NB4 (cell line): Measurements from ENCODE around the gene NDUFA6.
"Not testable (repeated sequence)": the region's sequence is repeated elsewhere in the genome, so short reads cannot be mapped to it uniquely, and the experiment has no call there.

ENCODE experiments used
- DNase-seq: peaks from one replicate; pipeline ENCODE4 v3.0.0; 2010; ENCODE audit warnings: low read depth
- H3K4me3 ChIP-seq: one replicate; pipeline ENCODE4 v1.5.1; 2011; ENCODE audit warnings: mild to moderate bottlenecking, low read depth, low read length, moderate library complexity
- CTCF ChIP-seq: IDR thresholded peaks from one replicate; pipeline ENCODE4 v1.5.1; 2012; ENCODE audit warnings: low read depth, low read length
- MAX ChIP-seq: IDR thresholded peaks from 2 replicates; pipeline ENCODE4 v1.6.1; 2011; ENCODE audit warnings: low read depth, low read length
- MYC ChIP-seq: IDR thresholded peaks from 2 replicates; pipeline ENCODE4 v1.6.1; 2011; ENCODE audit warnings: low read depth, low read length
- POLR2A ChIP-seq: IDR thresholded peaks from 2 replicates; pipeline ENCODE4 v1.6.1; 2011; ENCODE audit warnings: mild to moderate bottlenecking; ENCODE audit not compliant: insufficient read length; ENCODE audit errors: extremely low read depth

Gene NDUFA6

DNA sequence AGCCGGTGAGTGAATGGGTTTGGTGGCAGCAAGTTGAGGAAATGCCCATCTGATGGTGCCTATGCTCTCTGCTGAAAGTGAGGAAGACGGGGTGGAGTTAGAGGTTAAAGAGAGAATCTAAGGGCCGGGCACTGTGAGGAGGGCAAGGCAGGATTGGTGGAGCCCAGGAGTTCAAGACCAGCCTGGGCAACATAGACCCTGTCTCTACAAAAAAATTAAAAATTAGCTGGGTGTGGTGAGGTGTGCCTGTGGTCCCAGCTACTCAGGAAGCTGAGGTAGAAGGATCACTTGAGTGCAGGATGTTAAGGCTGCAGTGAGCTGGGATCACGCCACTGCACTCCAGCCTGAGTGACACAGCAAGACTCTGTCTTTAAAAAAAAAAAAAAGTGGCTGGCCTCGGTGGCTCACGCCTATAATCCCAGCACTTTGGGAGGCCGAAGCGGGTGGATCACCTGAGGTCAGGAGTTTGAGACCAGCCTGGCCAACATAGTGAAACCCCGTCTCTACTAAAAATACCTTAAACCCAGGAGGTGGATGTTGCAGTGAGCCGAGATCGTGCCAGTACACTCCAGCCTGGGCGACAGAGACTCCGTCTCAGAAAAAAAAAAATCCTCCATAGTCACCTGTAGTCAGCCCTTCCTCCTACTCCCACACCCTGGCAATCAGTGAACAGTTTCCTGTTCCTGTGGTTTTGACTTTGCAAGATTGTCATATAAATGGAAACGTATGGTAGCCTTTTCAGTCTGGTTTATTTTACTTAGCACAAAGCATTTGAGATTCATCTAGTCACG lies 29.9 kb upstream of the NDUFA6 start:
- H3K4me3 ChIP-seq: not testable (repeated sequence)
- TF ChIP-seq MAX: peak; percentile 41; the same call in 1 of the 2 replicates
- DNase-seq: peak; percentile 38

GRCh38 chr22:42116848-42117424 lies 26.4 kb upstream of the NDUFA6 start:
- TF ChIP-seq MYC (no peak), CTCF (peak; percentile 26), POLR2A (no peak), MAX (no peak)
- no peak overlapping the region for H3K4me3 ChIP-seq
- DNase-seq: no peak

DNA sequence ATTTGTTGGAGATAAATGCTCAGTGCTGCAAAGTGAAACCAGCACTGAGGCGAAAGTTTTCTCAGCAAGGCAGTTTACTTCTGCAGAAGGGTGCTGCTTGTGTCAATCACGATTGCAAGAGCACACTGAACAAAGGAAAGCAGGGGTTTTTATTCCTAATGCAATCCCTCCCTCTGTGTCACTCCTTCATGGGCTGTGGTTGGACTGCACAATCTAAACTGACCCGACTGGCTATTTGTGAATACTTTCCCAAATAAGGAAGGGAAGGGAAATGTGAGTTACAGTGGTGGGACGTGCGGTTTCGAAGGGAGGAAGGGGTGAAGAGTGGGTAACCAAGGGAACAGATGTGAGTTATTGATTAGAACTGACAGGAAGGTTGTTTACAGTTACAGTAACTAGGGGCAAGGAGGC lies 24.9 kb upstream of the NDUFA6 start:
- H3K4me3 ChIP-seq, DNase-seq: not testable (repeated sequence)

DNA sequence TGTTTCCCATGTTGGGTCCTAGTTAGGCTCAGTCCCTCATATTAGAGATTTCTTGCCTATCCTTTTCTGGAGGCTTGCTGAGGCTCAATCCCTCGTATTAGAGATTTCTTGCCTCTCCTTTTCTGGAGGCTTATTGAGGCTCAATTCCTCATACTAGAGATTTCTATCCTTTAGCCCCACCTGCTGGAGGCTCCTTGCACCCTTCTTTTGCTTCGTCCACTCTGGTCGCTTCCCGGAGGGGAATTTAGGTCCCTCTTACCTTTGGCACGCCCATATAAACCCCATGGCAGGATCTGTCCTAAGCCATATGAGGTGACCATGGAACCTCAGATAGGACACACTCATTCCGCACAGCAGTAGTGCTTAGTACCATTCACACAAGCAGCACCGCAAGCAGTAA lies 24.1 kb upstream of the NDUFA6 start:
- TF ChIP-seq MYC: no peak
- peak; percentile 36 for TF ChIP-seq CTCF
- no peak overlapping the region for H3K4me3 ChIP-seq
- DNase-seq: peak; percentile 42

DNA sequence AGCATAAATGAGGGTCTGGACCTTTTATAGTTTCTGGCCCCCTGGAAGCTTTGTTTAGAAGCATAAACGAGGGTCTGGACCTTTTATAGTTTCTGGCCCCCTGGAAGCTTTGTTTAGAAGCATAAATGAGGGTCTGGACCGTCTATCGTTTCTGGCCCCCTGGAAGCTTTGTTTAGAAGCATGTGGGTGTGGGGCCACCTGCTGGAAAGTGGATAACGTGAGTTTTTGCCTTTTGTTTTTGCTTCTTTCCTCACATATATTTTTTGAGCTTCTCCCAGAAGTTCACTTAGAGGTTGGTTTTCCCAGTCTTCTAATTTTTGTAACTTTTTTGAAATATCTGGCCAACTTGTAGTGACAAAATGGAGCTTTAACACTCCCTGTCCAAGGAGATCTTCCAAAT lies 22.2 kb upstream of the NDUFA6 start:
- not testable (repeated sequence) for H3K4me3 ChIP-seq
- peak; percentile 8 for TF ChIP-seq CTCF
- peak; percentile 38 for DNase-seq

GRCh38 chr22:42111798-42112197 lies 21.2 kb upstream of the NDUFA6 start:
- no peak overlapping the region for H3K4me3 ChIP-seq
- TF ChIP-seq MAX (no peak), POLR2A (no peak), MYC (no peak), CTCF (no peak)
- DNase-seq: no peak

GRCh38 chr22:42108848-42109247 lies 18.3 kb upstream of the NDUFA6 start:
- TF ChIP-seq MAX: no peak
- TF ChIP-seq POLR2A: no peak
- TF ChIP-seq CTCF: no peak
- TF ChIP-seq MYC: no peak
- no peak for DNase-seq
- no peak overlapping the region for H3K4me3 ChIP-seq

GRCh38 chr22:42104332-42104860 lies 13.8 kb upstream of the NDUFA6 start:
- H3K4me3 ChIP-seq, DNase-seq: not testable (repeated sequence)
